Thyroid gland (tissue), 4 donors: ENCODE results near the gene ITIH5.

ENCODE experiments used
- POLR2A ChIP-seq, 2 donors: fragments of 450-650 bp; IDR thresholded peaks; one replicate each; pipeline ENCODE4 v1.6.1; 2017; ENCODE audit warnings: antibody characterized with exemption in 2 of 2, mild to moderate bottlenecking in 2 of 2, moderate library complexity in 1 of 2
- TF ChIP-seq, protein P1 (sequence below), 6 experiments: fragments of 200-600 bp in 3 of 6; fragments of 450-650 bp in 3 of 6; sonication (generic) in 3 of 6; IDR thresholded peaks; one replicate each; pipeline ENCODE4 v1.5.1; 2016 to 2019; ENCODE audit warnings: antibody characterized with exemption in 6 of 6, mild to moderate bottlenecking in 2 of 6, inconsistent platforms in 1 of 6, moderate library complexity in 1 of 6

- no peak for TF ChIP-seq POLR2A (IDR thresholded peaks at IDR 0.05)
- TF ChIP-seq, protein P1, sequence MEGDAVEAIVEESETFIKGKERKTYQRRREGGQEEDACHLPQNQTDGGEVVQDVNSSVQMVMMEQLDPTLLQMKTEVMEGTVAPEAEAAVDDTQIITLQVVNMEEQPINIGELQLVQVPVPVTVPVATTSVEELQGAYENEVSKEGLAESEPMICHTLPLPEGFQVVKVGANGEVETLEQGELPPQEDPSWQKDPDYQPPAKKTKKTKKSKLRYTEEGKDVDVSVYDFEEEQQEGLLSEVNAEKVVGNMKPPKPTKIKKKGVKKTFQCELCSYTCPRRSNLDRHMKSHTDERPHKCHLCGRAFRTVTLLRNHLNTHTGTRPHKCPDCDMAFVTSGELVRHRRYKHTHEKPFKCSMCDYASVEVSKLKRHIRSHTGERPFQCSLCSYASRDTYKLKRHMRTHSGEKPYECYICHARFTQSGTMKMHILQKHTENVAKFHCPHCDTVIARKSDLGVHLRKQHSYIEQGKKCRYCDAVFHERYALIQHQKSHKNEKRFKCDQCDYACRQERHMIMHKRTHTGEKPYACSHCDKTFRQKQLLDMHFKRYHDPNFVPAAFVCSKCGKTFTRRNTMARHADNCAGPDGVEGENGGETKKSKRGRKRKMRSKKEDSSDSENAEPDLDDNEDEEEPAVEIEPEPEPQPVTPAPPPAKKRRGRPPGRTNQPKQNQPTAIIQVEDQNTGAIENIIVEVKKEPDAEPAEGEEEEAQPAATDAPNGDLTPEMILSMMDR (IDR thresholded peaks at IDR 0.05), result no peak
Measured at GRCh38 chr10:7606951-7607404, 59.8 kb downstream of the ITIH5 start.
